ENCODE results near the gene SBF1.

SBF1 gene

DNA sequence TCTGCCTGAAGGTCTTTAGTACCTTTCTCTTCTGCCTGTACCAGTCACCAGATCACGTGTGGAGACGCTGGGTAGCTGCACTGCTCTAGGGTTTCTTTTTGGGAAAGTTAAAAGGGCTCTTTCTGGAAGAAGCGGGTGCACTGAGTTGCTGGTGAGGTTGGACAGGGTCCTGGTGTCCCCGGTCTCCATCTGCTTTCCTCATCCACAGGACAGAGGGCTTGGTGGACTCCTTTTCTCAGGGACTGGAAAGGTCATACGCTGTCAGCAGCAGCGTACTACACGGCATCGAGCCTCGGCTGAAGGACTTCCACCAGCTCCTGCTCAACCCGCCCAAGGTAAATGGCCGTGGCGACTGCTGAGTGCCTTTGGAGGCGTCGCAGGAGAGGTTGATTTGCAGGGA lies 52.8 kb downstream of the SBF1 start:
- Histone ChIP-seq H3K27ac (ENCODE audit: low read depth, low read length) (no peak overlapping the region), H2AK5ac (ENCODE audit: low read length) (no peak overlapping the region), H3K9me3 (ENCODE audit: insufficient read depth, low read depth, low read length) (peaks cover 4% of the 10 kb centered on the region), H4K91ac (ENCODE audit: low read depth, low read length) (no peak overlapping the region), H3K79me2 (ENCODE audit: control insufficient read depth, insufficient read depth, low read length, poor library complexity) (no peaks in the 10 kb centered on the region), H2AFZ (ENCODE audit: insufficient read depth, low read length, poor library complexity) (no peak overlapping the region), H3K27me3 (ENCODE audit: insufficient read depth, low read length) (no peaks in the 10 kb centered on the region), H4K12ac (ENCODE audit: low read depth, low read length) (no peak overlapping the region), H3K36me3 (ENCODE audit: control insufficient read depth in 1 of 2, insufficient read depth in 2 of 2, low read length in 2 of 2) (peaks cover 55 to 67% of the 10 kb centered on the region in 2 experiments), H4K8ac (ENCODE audit: low read depth, low read length) (no peak overlapping the region), H2BK120ac (ENCODE audit: insufficient read depth, low read length, poor library complexity) (no peak overlapping the region), H3K4me1 (ENCODE audit: control insufficient read depth in 1 of 2, insufficient read depth in 2 of 2, low read length in 2 of 2) (no peaks in the 10 kb centered on the region), H3K9ac (ENCODE audit: low read length) (no peak overlapping the region), H3K4ac (ENCODE audit: low read depth, low read length) (no peak overlapping the region), H3K23ac (ENCODE audit: low read length) (no peak overlapping the region), H3K4me2 (ENCODE audit: low read length) (no peak overlapping the region), H2BK12ac (ENCODE audit: low read length) (no peak overlapping the region), H2BK5ac (ENCODE audit: low read depth, low read length, poor library complexity) (no peak overlapping the region), H3K14ac (ENCODE audit: low read length) (no peak overlapping the region), H3K79me1 (ENCODE audit: low read length) (no peaks in the 10 kb centered on the region), H3K18ac (ENCODE audit: low read length) (no peak overlapping the region), H3K4me3 (ENCODE audit: low read depth, low read length) (no peak overlapping the region)
- no peak for DNase-seq
- WGBS (ENCODE audit: extremely low coverage, insufficient coverage, insufficient read length), result no CpG with 5 or more reads among the region's 14 CpGs

DNA sequence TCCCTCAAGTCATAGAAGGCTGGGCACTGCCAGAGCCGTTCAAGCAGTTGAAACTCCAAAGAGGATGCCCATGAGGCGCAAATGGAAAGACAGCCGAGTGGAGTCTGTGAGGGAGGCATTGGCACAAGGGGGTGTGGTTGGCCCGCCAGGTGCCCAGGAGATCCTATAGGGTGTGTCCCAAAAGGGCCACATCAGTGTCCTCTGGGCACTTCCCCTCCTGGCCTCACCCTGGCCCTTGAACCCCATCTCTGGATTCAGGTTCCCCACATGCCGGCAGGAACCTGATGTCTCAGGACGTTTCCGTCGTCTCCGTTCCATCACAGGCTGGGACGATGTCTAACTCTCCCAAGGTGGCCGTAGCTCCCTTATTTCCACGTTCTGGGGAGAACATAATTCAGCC lies 54.3 kb downstream of the SBF1 start:
- DNase-seq, result no peak
- H2BK120ac ChIP-seq (ENCODE audit: insufficient read depth, low read length, poor library complexity), result no peak overlapping the region
- H2AK5ac ChIP-seq (ENCODE audit: low read length), result no peak overlapping the region
- H4K91ac ChIP-seq (ENCODE audit: low read depth, low read length), result no peak overlapping the region
- H3K27ac ChIP-seq (ENCODE audit: low read depth, low read length), result no peak overlapping the region
- no peak overlapping the region for H3K14ac ChIP-seq (ENCODE audit: low read length)
- H3K23ac ChIP-seq (ENCODE audit: low read length), result no peak overlapping the region
- H3K4me3 ChIP-seq (ENCODE audit: low read depth, low read length), result no peak overlapping the region
- no peak overlapping the region for H2AFZ ChIP-seq (ENCODE audit: insufficient read depth, low read length, poor library complexity)
- no peaks in the 10 kb centered on the region for H3K4me1 ChIP-seq (ENCODE audit: control insufficient read depth in 1 of 2, insufficient read depth in 2 of 2, low read length in 2 of 2)
- no peak overlapping the region for H4K12ac ChIP-seq (ENCODE audit: low read depth, low read length)
- no peak overlapping the region for H3K4me2 ChIP-seq (ENCODE audit: low read length)
- H3K79me2 ChIP-seq (ENCODE audit: control insufficient read depth, insufficient read depth, low read length, poor library complexity), result no peaks in the 10 kb centered on the region
- no peak overlapping the region for H2BK5ac ChIP-seq (ENCODE audit: low read depth, low read length, poor library complexity)
- no peak overlapping the region for H3K18ac ChIP-seq (ENCODE audit: low read length)
- H3K79me1 ChIP-seq (ENCODE audit: low read length), result no peaks in the 10 kb centered on the region
- no peak overlapping the region for H3K9ac ChIP-seq (ENCODE audit: low read length)
- H3K36me3 ChIP-seq (ENCODE audit: control insufficient read depth in 1 of 2, insufficient read depth in 2 of 2, low read length in 2 of 2), result peaks cover 67 to 78% of the 10 kb centered on the region in 2 experiments
- peaks cover 4% of the 10 kb centered on the region for H3K9me3 ChIP-seq (ENCODE audit: insufficient read depth, low read depth, low read length)
- H4K8ac ChIP-seq (ENCODE audit: low read depth, low read length), result no peak overlapping the region
- H3K27me3 ChIP-seq (ENCODE audit: insufficient read depth, low read length), result no peaks in the 10 kb centered on the region
- H2BK12ac ChIP-seq (ENCODE audit: low read length), result no peak overlapping the region
- no peak overlapping the region for H3K4ac ChIP-seq (ENCODE audit: low read depth, low read length)
- no CpG with 5 or more reads among the region's 12 CpGs for WGBS (ENCODE audit: extremely low coverage, insufficient coverage, insufficient read length)

DNA sequence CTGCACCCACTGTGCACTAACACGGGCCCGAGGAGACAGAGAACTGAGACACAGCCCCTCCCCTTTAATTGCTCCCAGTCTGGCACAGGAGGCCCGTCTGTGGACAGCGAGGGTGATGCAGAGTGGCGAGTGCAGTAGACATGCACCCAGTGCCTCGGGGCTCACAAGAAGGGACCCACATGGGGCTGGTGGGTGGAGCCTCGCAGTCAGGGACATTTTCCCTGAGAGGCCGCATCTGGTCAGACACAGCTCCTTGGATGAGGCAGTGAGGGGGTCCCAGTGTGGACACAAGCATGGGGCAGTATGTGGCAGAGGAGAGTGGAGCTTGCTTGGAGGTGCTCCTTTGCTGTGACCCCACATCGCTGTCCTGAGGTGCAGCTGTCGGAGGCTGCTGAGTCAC lies 54.8 kb downstream of the SBF1 start:
- Histone ChIP-seq H3K27me3 (ENCODE audit: insufficient read depth, low read length) (no peaks in the 10 kb centered on the region), H2BK120ac (ENCODE audit: insufficient read depth, low read length, poor library complexity) (no peak overlapping the region), H3K27ac (ENCODE audit: low read depth, low read length) (no peak overlapping the region), H3K4me3 (ENCODE audit: low read depth, low read length) (no peak overlapping the region), H3K79me2 (ENCODE audit: control insufficient read depth, insufficient read depth, low read length, poor library complexity) (no peaks in the 10 kb centered on the region), H2BK12ac (ENCODE audit: low read length) (no peak overlapping the region), H2BK5ac (ENCODE audit: low read depth, low read length, poor library complexity) (no peak overlapping the region), H3K36me3 (ENCODE audit: control insufficient read depth in 1 of 2, insufficient read depth in 2 of 2, low read length in 2 of 2) (peaks cover 70 to 79% of the 10 kb centered on the region in 2 experiments), H4K8ac (ENCODE audit: low read depth, low read length) (no peak overlapping the region), H2AFZ (ENCODE audit: insufficient read depth, low read length, poor library complexity) (no peak overlapping the region), H3K18ac (ENCODE audit: low read length) (no peak overlapping the region), H3K14ac (ENCODE audit: low read length) (no peak overlapping the region), H3K79me1 (ENCODE audit: low read length) (no peaks in the 10 kb centered on the region), H3K4me1 (ENCODE audit: control insufficient read depth in 1 of 2, insufficient read depth in 2 of 2, low read length in 2 of 2) (no peaks in the 10 kb centered on the region), H3K9ac (ENCODE audit: low read length) (no peak overlapping the region), H3K4ac (ENCODE audit: low read depth, low read length) (no peak overlapping the region), H2AK5ac (ENCODE audit: low read length) (no peak overlapping the region), H4K91ac (ENCODE audit: low read depth, low read length) (no peak overlapping the region), H3K9me3 (ENCODE audit: insufficient read depth, low read depth, low read length) (peaks cover 2% of the 10 kb centered on the region), H3K4me2 (ENCODE audit: low read length) (no peak overlapping the region), H3K23ac (ENCODE audit: low read length) (no peak overlapping the region), H4K12ac (ENCODE audit: low read depth, low read length) (no peak overlapping the region)
- no peak for DNase-seq
- no CpG with 5 or more reads among the region's 10 CpGs for WGBS (ENCODE audit: extremely low coverage, insufficient coverage, insufficient read length)

DNA sequence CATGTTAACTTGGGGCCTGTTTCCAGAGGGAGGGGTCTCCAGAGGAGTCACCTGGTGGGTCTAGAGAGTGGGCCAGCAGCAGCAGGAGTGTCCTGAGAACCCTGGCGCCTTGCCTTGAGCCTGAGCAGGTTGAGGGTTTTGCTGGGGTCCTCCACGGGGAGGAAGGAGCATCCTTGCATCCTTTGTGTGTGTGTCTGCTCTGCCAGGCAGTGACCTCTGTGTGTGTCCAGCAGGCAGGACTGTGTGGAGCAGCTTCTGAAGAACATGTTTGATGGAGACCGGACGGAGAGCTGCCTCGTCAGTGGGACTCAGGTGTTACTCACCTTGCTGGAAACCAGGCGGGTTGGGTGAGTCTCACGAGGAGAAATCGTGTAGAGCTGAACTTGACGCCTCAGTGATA lies 55.7 kb downstream of the SBF1 start:
- Histone ChIP-seq H2AFZ (ENCODE audit: insufficient read depth, low read length, poor library complexity) (no peak overlapping the region), H3K18ac (ENCODE audit: low read length) (no peak overlapping the region), H3K14ac (ENCODE audit: low read length) (no peak overlapping the region), H4K12ac (ENCODE audit: low read depth, low read length) (no peak overlapping the region), H3K23ac (ENCODE audit: low read length) (no peak overlapping the region), H3K79me2 (ENCODE audit: control insufficient read depth, insufficient read depth, low read length, poor library complexity) (no peaks in the 10 kb centered on the region), H3K4ac (ENCODE audit: low read depth, low read length) (no peak overlapping the region), H3K4me1 (ENCODE audit: control insufficient read depth in 1 of 2, insufficient read depth in 2 of 2, low read length in 2 of 2) (no peaks in the 10 kb centered on the region), H2AK5ac (ENCODE audit: low read length) (no peak overlapping the region), H3K9ac (ENCODE audit: low read length) (no peak overlapping the region), H4K91ac (ENCODE audit: low read depth, low read length) (no peak overlapping the region), H3K36me3 (ENCODE audit: control insufficient read depth in 1 of 2, insufficient read depth in 2 of 2, low read length in 2 of 2) (peaks cover 77 to 83% of the 10 kb centered on the region in 2 experiments), H3K27me3 (ENCODE audit: insufficient read depth, low read length) (no peaks in the 10 kb centered on the region), H4K8ac (ENCODE audit: low read depth, low read length) (no peak overlapping the region), H3K9me3 (ENCODE audit: insufficient read depth, low read depth, low read length) (peaks cover 2% of the 10 kb centered on the region), H2BK5ac (ENCODE audit: low read depth, low read length, poor library complexity) (no peak overlapping the region), H2BK12ac (ENCODE audit: low read length) (no peak overlapping the region), H3K79me1 (ENCODE audit: low read length) (no peaks in the 10 kb centered on the region), H3K27ac (ENCODE audit: low read depth, low read length) (no peak overlapping the region), H2BK120ac (ENCODE audit: insufficient read depth, low read length, poor library complexity) (no peak overlapping the region), H3K4me2 (ENCODE audit: low read length) (no peak overlapping the region), H3K4me3 (ENCODE audit: low read depth, low read length) (no peak overlapping the region)
- no CpG with 5 or more reads among the region's 9 CpGs for WGBS (ENCODE audit: extremely low coverage, insufficient coverage, insufficient read length)
- no peak for DNase-seq

Data from trophoblast cell (in vitro differentiated cells and primary cell).